GM21447 (cell line): ENCODE results near the gene CELA3B.
"Not testable (repeated sequence)": the region's sequence is repeated elsewhere in the genome, so short reads cannot be mapped to it uniquely, and the experiment has no call there.

Experiments
- ATAC-seq: cut with Tn5 transposase; IDR thresholded peaks from one replicate; pipeline ENCODE4 v1.9.1; 2021; ENCODE audit not compliant: unreplicated experiment

Gene CELA3B, protein sequence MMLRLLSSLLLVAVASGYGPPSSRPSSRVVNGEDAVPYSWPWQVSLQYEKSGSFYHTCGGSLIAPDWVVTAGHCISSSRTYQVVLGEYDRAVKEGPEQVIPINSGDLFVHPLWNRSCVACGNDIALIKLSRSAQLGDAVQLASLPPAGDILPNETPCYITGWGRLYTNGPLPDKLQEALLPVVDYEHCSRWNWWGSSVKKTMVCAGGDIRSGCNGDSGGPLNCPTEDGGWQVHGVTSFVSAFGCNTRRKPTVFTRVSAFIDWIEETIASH

DNA sequence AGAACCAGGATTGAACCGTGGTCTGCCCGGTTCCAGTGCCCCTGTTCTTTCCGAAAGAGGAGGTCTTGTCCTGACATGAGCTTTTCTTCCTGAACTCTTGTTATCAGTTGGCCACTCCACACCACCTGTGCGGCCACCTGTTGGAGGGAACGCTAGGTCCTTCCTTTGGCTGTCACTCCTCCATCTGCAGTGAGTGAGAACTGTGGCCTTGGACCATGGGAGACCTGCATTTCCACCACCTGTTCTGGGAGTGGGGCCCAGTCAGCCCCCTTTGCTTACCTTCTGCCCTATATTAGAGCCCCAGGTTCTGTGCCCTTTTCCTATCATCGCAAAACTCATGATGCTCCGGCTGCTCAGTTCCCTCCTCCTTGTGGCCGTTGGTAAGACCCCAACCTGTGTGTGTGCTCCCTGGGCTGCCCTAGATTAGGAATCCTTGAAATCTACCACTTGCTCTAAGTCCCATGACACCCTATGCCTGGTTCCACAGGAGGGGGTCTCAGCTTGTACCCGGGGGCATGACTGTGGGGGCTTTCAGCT, at the start of gene CELA3B:
Gene CELA3B, plus strand, starts transcription at position 320 of the 537 bp plus-strand sequence. Its CDS starts 18 bp downstream, at position 338.
- not testable (repeated sequence) for ATAC-seq

DNA sequence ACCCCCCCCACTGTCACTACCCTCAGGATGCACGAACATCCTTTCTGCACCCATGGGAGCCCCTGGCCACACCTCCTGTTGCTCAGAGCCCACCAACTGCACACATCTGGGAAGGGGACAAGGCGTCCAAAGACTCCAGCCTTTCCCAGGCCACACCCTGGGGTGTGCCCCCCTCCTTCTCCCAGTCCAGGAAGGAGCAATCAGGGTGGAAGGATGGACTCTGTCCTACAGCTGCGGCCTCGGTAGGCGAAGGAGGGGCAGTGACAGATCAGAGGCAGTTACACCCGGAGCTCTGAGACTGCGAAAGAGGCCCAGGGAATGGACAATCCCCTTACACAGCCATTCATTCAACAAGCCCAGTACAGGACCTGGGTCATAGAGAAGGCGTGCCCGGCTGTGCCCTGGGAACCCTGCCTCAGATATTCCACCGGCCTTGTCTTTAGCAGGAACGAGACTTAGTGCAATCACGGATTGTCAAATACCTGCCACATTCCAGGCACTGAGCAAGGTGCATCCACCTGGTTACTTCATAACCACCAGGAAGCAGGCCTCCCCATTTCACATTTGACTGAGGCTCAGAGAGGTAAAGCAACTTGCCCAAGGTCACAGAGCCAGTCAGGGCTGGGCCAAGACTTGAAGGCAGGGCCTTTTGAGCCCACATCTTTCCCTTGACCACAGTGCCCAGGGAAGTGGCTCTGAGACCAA, 49.1 kb upstream of the CELA3B start:
- ATAC-seq, result no peak

DNA sequence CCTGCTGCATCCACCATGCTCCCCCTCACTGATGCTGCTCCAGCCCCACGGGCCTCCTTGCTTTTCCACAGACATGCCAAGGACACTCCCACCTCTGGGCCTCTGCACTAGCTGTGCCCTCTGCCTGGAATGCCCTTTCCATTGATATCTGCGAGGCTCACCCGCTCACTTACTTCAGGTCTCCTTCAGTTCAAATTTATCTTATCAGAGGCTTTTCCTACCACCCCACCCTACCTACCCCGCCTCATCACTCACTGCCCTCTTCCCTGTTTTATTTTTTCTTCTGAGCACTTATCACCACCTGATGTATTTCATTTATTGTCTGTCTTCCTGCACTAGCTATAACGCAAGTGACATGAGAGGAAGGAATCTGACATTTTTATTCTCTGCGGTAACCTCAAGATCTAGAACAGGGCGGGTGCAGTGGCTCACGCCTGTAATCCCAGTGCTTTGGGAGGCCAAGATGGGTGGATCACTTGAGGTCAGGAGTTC, 46.7 kb upstream of the CELA3B start:
- no peak for ATAC-seq

DNA sequence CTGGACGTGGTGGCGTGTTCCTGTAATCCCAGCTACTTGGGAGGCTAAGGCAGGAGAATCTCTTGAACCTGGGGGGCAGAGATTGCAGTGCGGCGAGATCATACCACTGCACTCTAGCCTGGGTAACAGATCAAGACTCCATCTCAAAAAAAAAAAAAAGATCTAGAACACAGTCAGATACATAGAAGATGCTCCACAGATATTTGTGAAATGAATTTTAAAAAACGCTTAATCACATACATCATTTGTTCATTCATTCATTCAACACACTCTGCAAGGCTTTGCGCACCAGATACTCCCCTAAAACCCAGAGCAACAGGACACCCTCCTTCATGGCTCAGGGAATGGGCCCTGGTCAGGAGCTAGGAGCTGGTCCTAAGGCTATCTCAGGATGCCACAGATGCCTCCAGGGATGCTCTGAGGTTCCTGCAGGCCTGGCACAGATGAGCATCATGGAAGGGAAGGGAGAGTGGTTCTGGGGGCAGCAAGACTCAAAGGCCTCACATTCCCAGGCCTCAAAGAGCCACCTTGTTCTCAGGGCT, 46.1 kb upstream of the CELA3B start:
- ATAC-seq, result no peak

DNA sequence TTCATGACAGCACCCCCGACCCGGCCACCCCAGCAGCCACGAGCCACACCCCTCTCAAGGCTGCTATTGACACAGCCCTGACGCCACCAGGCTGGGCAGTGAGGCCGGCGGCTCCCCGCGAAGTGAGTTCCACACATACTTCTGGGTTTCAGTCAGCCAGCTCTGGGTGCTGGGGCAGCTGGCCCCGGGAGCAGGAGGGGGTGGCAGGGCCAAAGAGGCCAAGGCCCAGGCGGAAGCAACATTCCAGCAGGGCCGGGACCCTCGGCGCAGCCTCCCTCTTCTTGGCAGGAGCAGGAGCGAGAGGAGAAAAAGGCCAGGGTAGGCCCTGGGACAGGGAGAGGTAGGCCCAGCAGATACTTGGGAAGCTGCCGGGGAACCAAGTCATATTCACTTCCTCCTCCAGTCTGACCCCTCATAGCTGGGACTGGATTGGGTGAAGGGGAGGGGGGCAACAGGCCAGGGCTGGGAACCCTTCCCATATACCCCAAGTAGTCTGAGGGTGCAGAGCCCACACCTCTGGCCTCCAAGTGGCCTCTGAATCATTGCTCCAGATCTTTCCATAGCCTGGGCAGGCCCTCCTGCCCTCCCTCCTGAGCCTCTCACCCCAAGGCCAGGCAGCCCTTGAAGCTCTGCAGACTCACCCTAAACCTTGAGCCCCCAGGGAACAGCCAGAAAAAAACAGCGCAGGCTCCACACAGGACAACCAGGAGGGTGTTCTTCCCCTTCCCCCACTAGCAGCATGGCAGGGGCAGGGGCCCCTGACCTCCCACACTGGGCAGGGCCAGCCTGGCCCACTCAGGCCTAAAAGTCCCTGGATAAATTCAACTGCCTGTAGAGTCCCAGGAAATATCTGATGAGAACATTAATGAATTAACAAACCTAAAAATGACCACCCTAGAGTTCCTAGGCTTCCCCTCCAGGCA, 45.4 kb upstream of the CELA3B start:
- no peak for ATAC-seq

DNA sequence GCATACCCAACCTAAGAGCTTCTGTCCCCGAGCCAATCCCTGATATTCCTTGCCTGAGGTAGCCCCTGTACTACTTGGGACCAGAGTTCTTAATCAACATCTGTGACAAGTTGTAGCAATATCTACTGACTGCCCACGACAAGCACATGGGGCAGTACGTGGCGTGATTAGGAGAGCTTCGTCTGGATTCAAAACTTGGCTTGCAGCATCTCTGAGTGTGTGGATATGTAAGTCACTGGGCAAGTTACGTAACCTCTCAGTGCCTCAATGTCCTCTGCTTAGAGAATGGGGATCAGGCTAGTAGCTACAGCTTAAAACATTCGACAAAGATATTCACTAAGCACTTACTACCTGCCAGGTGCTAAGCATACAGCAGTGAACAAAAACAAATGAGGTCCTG, 44.7 kb upstream of the CELA3B start:
- ATAC-seq, result no peak

DNA sequence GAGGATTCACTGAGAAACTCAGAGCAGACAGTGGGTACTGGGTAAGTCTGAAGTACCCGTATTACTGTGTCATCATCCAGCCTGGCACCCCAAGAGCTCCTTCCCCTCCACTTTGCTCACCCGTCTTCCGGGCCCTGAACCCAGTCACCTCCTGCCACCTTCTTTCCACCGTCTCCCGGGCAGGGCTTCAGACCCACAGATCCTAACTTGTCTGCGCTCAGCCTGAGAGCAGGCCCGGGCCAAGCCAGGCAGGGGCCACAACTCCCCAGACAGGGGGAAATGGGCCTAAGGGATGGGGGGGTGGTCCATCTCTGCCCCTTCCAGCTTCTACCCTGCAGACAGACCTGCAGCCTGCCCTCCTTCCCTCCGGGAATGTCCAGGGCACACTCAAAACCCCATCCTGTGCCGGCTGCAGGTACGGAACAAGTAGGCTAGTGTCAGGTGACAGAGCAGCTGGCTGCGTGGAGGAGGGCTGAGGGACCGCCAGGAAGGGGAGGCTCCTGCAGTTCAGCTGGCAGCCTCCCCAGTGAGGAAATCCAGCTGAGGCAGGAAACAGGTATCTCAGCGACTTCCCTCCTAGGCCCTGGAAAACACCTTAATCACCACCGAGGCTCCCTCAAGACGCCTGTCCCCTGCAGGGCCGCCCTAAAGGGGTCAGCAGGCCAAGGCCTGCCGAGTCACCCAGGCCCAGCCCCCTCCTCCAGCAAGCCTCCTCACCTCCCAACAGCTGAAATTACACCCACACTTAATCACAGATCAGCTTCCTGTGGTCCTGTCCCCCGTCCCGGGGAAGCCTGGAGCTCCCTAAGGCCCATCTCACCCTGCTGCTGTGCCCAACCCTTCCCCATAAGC, 43.2 kb upstream of the CELA3B start:
- no peak for ATAC-seq

DNA sequence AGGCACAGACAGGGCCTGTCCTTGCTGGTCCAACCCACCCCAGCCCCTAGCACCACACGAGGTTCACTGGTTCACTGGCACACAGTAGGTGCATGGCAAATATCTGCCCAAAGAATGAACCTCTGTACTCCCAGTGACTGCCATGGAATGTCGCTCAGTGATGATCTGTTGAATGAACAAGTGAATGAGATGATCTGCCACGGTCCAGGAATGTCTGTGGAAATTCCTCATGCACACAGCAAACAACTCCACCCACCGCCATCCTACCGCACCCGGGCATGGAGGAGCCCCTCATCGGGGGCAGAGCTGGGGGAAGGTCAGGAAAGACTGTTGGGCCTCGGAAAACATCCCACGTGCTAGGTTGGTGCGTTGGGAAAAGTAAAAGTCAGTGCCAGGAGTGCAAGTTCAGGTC, 41.4 kb upstream of the CELA3B start:
- no peak for ATAC-seq

DNA sequence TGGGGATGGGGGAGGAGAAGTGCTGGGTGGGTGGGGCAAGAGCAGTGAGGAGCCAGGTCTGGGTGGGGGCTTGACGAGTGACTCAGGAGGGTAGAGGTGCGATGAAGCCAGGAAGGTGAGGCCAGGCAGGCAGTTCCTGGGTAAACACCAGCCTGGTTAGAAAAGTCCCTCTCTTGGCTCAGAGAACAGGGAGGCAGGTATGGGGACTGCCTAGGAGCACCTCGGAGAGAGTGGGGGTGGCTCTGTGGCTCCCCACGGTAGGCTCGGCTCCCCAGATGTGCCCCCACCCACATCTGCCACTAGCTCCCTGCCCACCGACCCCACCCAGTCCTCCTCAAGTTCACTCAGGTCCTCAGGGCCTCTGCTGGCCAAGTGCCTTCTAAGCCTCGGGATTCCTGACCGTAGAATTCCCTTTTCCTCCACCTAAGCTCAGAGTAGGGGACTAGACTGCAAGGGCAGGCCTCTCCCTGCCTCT, 40.9 kb upstream of the CELA3B start:
- no peak for ATAC-seq

DNA sequence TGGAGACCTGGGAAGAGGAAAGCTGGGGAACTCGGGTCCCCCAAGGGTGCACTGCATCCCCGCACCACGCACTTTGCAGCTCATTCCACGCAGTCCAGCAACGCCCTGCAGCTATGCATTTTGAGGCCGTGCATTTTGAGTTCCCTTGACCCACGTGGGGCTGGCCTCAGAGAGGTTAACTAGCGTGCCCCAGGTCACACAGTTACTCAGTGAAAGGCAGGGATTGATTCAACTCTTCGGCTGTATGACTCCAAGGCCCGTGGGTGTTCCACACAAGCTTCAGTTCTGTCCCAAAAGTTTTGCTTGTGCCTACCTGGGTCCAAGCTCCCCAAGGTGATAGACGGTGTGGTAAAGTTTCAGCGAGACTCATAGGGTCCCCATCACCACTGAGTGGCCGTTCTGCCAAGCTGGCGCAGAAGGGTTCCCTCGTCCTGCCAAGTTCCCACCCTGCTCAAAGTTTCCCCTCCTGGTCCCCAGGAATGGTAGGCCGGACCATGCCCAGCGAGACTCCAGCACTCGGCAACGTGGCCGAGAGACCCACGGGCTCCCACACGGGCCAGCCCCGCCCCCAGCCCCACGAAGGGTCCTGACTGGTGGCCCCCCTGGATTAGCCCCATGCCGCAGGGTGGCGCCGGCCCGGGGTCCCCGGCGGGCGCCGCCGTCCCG, 40.3 kb upstream of the CELA3B start:
- ATAC-seq, result no peak

DNA sequence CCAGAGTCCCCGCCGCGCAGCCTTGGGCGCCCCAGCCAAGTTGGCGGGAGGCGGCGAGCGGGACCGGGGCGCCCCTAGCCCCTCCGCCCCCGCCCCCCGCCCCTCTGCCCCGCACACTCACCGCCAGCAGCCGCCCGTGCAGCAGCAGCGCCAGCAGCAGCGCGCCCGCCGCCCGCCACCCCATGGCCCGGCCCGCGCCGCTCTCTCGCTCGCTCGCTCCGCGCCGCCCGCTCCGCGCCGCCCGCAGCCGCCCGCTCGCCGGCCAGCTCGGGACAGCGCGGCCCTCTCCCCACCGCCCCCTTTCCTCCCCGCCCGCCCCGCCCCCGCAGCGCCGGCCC, 39.8 kb upstream of the CELA3B start, which contains the start of gene HSPG2:
Gene HSPG2, minus strand, starts transcription at position 277 of the 338 bp plus-strand sequence. Its CDS starts 93 bp downstream, at position 184.
- ATAC-seq, result no peak

DNA sequence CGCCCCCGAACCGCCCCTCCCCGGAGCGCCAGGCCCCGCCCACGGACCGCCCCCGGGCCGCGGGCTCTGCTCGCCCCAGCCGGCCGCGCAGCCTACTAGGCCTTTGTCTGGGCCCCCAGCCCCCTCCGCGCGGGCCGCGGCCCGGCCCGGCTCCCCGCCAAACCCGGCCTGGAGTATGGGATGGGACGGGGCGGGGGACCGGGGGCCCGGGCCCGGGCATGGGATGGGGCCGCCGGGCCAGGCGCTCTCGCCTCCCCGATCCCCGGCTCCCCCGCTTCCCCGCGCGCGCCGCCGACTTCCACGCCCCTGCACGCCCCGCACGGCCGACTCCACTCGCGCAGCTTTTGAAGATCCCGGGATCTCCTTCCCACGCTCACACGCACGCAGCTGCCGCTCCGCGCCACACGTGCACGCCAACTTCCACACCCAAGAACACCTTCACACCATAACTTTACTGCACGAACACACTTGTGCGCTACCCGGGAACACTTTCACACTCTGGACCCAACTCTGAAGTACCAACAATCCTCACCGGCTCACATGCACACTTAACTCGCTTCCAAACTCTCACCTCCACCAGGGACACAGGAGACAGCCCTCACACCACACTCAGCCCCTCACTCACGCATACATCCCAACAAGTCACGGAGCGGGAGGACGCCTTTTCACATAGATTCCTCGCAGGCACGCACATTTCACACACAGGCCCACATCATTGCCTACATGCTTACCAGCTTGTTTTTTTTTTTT, 39.3 kb upstream of the CELA3B start:
- ATAC-seq, result no peak

DNA sequence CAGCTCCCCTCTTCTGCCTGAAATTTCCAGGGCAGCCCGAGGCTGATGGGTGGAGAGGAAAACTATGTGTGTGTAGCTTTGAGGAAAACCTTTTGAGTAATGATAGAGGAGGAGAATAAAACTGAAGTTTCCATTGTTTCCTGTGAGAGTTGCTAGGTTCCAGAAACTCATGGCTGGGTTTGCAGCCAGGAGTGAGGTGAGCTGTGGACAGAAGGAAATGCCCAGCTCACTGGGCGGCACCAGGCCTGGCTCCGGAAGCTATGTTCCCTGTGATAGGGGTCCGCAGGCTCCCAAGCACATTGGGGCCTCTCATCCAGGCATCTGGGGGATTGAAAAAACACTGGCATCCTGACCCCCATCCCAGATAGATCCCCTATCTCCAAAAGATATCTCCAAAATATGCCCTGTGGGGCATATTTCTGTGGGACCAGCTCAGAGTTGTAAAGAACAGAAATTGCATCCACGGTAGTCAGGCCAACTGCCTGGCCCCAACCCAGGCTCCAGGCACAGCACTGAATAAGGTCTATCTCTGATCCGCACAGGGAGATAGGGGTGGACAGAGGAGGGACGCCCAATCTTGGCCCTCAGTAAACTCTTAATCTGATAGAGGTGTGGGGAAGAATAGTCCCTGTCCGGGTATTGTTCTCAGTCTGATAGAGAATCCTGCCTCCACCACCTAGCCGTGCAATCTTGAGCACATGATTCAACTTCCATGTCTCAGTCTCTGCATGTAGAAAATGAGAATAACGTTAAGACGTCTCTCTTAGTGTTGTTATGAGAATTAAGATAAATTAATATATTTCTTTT, 37.9 kb upstream of the CELA3B start:
- no peak for ATAC-seq

DNA sequence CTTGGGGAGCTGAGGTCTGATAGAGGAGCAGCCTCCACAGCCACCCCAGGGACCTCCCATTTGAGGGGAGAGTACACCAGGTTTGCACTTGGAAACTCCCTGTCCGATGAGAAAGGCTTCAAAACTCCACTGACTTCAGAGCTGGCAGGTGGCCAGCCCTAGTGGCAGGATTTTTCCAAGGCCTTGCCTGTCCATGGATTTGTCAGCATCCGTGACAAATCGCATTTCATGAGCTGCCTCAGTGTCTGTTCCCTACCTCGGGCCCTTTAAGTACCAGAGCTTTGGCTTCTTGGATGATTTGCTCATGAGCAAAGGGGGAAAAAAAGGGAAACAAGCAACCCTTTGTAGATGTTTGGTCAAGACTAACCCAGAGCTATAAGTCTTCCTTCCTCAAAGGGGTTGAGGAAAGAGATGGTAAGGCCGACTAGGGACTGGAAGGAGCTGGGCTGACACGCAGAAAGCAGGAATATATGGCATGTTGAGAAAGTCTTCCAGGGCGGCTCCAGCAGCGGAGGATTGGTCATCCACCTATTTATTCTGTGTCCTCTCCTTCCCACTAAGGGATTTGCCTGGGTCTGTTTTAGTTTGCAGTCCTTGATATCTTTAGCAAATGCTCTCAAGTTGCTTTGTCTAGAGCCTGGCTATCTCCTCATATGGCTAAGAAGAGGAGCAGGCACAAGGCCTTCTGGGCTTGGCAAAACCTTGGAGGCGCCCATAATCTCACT, 37.0 kb upstream of the CELA3B start:
- ATAC-seq, result no peak

DNA sequence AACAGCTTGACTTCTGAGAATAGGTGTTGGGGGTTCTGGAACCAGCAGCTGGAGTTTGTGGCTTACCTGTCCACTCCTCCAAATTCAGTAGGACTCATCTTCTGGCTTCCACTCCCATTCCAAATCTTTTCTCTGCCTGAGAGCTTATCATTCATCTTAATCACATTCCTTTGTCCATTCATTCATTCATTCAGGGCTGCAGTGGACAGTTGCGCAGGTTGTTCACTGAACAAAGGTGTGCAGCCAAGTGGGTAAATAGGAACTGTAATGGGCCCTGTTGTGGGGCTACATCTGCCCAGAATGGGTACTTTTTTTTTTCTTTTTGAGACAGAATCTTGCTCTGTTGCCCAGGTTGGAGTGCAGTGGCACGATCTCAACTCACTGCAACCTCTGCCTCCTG, 36.3 kb upstream of the CELA3B start:
- ATAC-seq, result no peak

DNA sequence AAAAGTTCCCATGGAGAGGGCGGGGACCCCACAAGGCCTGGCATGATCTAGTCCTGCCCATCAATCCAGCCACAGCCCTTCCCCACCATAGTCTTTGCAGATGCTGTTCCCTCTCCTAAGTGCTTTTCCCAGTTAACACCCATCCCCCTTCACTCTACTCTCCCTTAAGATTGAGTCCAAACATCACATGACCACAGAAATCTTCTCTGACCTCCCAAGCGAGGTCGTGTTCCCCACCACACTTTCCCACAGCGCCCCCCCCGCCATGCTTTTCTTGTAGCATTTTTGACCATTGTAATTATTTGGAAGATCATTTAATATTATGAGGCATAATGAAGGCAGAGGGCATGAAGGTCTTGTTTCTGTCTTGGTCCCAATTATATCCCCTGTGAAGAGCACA, 35.5 kb upstream of the CELA3B start:
- ATAC-seq, result no peak

DNA sequence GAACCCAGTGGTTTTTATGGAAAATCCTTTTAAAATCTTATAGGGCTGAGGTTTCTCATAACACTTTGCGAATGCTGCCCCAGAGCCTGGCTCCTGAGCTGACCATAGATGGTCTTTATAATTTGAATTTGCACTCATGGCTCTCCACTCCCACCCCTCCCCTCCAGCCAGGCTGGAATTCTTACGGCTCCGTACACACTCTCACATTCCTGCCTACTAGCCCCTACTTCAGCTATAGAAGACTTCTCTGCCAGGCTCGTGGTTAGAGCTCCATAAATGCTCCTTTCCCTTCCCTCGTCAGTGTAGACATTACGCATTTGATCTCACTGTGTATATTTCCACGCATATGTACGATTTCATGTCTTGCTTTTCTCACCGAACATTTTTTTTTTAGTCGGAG, 34.4 kb upstream of the CELA3B start:
- ATAC-seq, result no peak
